GM19324 (cell line): ENCODE results near the gene PRKN.
A peak's percentile ranks its signal among the peaks of the same experiment; 100 is the strongest.

ENCODE experiments used
- ATAC-seq: cut with Tn5 transposase; IDR thresholded peaks from one replicate; pipeline ENCODE4 v1.9.1; 2021; ENCODE audit warnings: mild to moderate bottlenecking, moderate library complexity; ENCODE audit not compliant: unreplicated experiment, low FRiP score

PRKN gene

DNA sequence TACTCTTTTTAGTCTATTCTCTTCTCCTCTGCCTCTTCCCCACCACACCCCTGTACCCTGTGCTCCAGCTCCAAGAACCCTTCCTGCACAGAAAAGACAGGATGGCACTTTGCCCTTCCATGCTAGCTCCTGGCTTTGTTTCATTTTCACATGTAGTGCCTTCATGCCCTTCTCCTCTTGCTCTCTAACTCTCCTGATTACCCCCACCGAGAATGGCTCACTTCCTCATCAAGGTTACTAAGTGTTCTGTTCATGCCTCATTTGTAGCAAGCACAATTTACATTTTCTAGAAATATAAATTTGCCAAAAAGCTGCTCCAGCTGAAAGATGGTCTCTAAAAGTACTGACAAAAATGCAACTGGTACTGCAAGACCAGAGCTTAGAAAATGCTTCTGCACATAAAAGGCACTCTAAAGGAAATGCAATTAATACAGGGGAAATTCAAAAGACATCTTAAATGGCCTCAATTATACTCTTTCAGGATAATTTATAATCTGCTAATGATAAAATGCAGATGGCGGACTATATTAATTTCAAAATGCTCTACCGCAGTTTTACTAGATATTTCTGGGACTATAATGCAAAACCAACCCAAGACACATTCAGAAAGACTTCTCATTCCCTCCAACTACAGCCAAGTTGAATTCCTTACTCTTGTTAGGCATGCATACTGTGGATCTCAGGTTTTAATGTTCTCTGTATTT is 570.2 kb downstream of the PRKN start:
- ATAC-seq: peak; percentile 62

DNA sequence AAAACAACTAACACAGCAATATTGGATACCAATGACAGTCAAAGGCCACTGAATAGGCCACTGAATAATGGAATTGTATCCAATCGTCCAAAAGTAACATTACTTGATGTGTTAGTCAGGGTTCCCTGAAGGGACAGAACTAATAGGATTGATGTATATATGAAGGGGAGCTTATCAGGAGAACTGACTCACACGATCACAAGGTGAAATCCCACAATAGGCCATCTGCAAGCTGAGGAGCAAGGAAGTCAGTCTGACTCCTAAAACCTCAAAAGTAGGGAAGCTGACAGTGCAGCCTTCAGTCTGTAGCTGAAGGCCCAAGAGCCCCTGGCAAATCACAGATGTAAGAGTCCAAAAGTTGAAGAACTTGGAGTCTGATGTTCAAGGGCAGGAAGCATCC is 571.4 kb downstream of the PRKN start:
- ATAC-seq: no peak

- ATAC-seq: no peak
Measured at GRCh38 chr6:162154930-162155329, 572.6 kb downstream of the PRKN start.

GRCh38 chr6:162154001-162154400 is 573.6 kb downstream of the PRKN start:
- no peak for ATAC-seq

- no peak for ATAC-seq
Measured at GRCh38 chr6:162153120-162153519, 574.4 kb downstream of the PRKN start.

- no peak for ATAC-seq
Measured at GRCh38 chr6:162151021-162151665, 576.4 kb downstream of the PRKN start.

GRCh38 chr6:162150295-162150694 is 577.3 kb downstream of the PRKN start:
- no peak for ATAC-seq

GRCh38 chr6:162149786-162150185 is 577.8 kb downstream of the PRKN start:
- ATAC-seq: no peak

GRCh38 chr6:162147805-162148204 is 579.8 kb downstream of the PRKN start:
- no peak for ATAC-seq

DNA sequence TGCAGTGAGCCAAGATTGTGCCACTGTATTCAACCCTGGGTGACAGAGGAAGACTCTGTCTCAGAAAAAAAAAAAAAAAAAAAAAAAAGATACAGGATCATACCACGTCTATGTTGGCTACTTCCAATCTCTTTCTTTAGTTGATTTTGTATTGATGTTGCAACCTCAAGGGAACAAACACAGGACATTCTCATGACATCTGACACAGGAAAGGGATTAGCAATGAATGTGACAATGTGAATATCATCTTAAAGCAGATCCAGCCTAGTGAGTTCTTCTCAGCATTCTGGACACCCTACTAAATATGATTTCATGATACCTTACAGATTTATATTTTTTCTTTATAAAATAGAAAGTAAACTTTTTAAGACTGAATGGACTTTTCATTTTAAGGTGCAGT is 580.3 kb downstream of the PRKN start:
- no peak for ATAC-seq

- ATAC-seq: no peak
Measured at GRCh38 chr6:162140251-162140852, 587.2 kb downstream of the PRKN start.

- no peak for ATAC-seq
Measured at GRCh38 chr6:162125659-162126058, 601.9 kb downstream of the PRKN start.

DNA sequence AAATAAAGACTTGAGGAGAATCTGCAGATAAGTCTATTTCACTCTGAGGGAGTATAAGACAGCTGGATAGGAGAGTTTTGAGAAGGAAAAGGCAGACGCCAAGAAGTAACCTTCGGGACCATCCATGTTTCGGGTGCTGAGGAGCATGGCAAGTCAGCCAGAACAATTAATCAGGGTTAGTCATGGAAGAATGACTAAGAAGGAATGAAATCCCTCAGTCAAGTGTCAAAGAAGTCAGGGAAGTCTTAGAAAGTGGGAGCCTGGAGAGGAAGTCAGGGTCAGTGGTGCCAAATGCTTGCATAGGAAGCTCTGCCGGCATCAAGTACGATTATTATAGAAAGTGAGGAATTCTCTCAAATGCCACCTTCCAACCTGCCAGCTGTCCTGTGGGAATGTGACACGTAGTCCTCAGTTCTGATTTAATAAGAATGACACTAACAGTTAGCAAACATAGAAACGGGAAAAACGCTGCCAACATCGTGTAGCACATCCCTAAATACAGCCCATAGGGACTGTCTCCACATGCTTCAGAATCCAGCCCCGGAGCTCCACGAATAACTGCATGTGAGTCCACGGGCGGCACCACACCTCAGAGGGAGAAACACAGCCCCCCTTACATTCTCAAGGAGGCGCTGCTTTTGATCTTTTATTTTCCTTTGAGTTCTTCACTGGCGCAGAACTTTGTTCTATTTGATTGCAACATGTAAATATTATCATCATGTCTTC is 602.7 kb downstream of the PRKN start:
- ATAC-seq: no peak

- no peak for ATAC-seq
Measured at GRCh38 chr6:162123797-162124196, 603.8 kb downstream of the PRKN start.

DNA sequence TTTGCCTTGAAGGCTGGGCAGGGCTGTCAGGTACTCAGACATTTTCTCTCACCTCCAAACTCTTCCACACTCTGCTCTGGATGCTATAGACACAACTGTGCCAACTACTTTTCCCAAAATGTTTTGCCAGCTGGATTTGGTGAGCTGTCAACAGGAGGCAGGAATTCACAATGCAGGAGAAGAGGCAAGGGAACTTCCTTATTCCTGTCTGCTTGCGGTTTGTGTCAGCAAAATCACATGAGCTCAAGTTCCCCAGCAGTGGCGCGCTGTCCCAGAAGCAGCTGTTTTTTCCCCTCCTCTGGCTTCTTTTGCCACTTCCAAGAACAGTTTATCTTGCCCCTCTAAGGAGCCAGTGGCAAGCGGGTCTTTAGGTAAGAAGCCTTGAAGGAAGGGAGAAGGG is 608.2 kb downstream of the PRKN start:
- ATAC-seq: no peak

- ATAC-seq: no peak
Measured at GRCh38 chr6:162118706-162119105, 608.9 kb downstream of the PRKN start.

DNA sequence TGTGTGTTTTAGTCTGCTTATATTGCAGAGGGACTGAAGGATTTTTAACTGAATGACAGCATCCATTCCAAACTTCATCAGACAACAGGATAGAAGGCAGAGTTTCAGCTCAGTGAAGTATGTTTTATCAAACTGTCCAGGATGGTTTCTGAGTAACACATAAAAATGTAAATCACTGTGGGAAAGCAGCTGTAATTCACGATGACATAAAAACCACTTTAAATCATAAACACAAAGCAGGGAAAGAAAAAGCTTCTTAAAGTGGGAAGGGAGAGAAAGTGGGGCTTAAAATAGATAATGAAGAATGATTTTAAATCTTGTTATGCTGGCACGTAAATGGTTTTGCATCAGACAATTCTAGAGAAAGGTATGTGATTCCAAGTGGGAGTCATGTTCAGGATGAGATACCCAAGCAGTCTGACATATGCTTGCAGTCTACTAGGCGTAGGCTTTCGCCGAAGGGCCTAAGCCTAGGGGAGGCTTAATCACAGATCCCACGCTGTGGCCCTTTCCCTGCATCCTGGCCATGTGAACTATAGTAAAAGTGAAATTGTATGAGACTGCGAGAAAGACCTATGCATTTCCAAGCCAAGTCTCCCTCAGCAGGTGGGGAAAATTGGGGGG is 610.6 kb downstream of the PRKN start:
- no peak for ATAC-seq

GRCh38 chr6:162109480-162110050 is 618.0 kb downstream of the PRKN start:
- no peak for ATAC-seq

DNA sequence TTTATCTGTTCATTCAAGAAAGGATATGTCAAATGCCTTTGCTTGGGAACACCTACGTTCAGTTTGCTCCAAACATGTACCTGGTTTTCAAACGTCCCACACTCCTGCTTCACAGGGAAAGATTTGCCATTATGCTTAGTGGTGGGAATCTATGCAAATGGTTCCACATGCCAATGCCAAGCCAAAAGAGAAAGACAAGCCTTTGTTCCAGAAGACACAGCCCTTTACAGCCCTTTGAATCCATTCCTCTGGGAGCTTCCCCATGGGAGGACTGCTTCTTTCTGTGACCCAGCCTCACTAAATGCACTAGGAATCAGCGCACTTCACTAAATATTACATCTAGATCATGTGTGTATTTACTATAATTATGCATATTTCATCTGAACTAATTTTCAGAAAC is 619.5 kb downstream of the PRKN start:
- ATAC-seq: no peak

DNA sequence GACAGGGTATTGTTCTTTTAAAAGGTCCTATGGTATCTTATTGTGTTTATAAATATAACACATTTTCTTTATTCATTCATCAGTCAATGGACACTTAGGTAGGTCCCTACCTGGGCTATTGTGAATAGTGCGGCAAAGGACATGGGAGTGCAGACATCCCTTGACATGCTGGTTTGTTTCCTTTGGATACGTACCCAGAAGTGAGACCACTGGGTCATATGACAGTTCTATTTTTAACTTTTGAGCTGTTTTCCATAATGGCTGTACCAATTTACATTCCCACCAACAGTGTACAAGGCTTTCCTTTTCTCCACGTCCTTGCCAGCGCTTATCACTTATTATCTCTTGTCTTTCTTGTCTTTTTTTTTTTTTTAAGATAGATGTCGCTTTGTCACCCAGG is 627.5 kb downstream of the PRKN start:
- ATAC-seq: no peak

DNA sequence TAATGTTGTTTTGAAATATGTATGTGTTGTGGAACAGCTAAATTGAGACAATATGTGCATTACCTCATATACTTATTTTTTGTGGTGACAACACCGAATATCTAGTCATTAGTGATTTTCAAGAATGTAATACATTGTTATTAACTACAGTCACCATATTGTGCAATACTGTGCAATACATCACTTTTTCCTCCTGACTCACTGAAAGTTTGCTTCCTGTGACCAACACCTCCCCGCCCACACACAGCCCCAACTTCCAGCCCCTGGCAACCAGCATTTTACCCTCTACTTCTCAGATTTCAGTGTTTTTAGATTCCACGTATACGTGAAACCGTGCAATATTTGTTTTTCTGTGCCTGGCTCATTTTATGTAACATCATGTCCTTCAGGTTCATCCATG is 627.9 kb downstream of the PRKN start:
- no peak for ATAC-seq
